ENCODE results near the gene HNF1B.

The HNF1B gene

GRCh38 chr17:37750292-37750691, 5.4 kb upstream of the HNF1B start:
- no peaks in the 10 kb centered on the region for H3K9me3 ChIP-seq (ENCODE audit: severe bottlenecking)
- H3K36me3 ChIP-seq (ENCODE audit: low read depth) = no peaks in the 10 kb centered on the region
- no peaks in the 10 kb centered on the region for H3K4me1 ChIP-seq (ENCODE audit: insufficient read depth, poor library complexity, severe bottlenecking)
- H3K27ac ChIP-seq (ENCODE audit: poor library complexity, severe bottlenecking) = no peak overlapping the region
- no peak for DNase-seq (ENCODE audit: low spot score)
- no peak for ATAC-seq (ENCODE audit: low read depth)
- no peak for TF ChIP-seq CTCF (IDR thresholded peaks at IDR 0.05; ENCODE audit: poor library complexity, severe bottlenecking)
- H3K4me3 ChIP-seq (ENCODE audit: severe bottlenecking) = no peak overlapping the region
- H3K27me3 ChIP-seq (ENCODE audit: insufficient read depth, poor library complexity, severe bottlenecking) = peaks cover 26% of the 10 kb centered on the region

GRCh38 chr17:37747222-37747621, 2.4 kb upstream of the HNF1B start:
- no peak for DNase-seq (ENCODE audit: low spot score)
- H3K4me1 ChIP-seq (ENCODE audit: insufficient read depth, poor library complexity, severe bottlenecking) = no peaks in the 10 kb centered on the region
- no peaks in the 10 kb centered on the region for H3K9me3 ChIP-seq (ENCODE audit: severe bottlenecking)
- TF ChIP-seq CTCF (IDR thresholded peaks at IDR 0.05; ENCODE audit: poor library complexity, severe bottlenecking) = no peak
- H3K4me3 ChIP-seq (ENCODE audit: severe bottlenecking) = no peak overlapping the region
- H3K36me3 ChIP-seq (ENCODE audit: low read depth) = no peaks in the 10 kb centered on the region
- no peak overlapping the region for H3K27ac ChIP-seq (ENCODE audit: poor library complexity, severe bottlenecking)
- no peak for ATAC-seq (ENCODE audit: low read depth)
- H3K27me3 ChIP-seq (ENCODE audit: insufficient read depth, poor library complexity, severe bottlenecking) = peaks cover 56% of the 10 kb centered on the region

- DNase-seq (ENCODE audit: low spot score) = no peak
- no peak overlapping the region for H3K27ac ChIP-seq (ENCODE audit: poor library complexity, severe bottlenecking)
- ATAC-seq (ENCODE audit: low read depth) = no peak
- H3K27me3 ChIP-seq (ENCODE audit: insufficient read depth, poor library complexity, severe bottlenecking) = peaks cover 62% of the 10 kb centered on the region
- TF ChIP-seq CTCF (IDR thresholded peaks at IDR 0.05; ENCODE audit: poor library complexity, severe bottlenecking) = no peak
- H3K9me3 ChIP-seq (ENCODE audit: severe bottlenecking) = no peaks in the 10 kb centered on the region
- no peak overlapping the region for H3K4me3 ChIP-seq (ENCODE audit: severe bottlenecking)
- no peaks in the 10 kb centered on the region for H3K36me3 ChIP-seq (ENCODE audit: low read depth)
- H3K4me1 ChIP-seq (ENCODE audit: insufficient read depth, poor library complexity, severe bottlenecking) = no peaks in the 10 kb centered on the region
Observed at GRCh38 chr17:37746617-37747016, 1.8 kb upstream of the HNF1B start.

DNA sequence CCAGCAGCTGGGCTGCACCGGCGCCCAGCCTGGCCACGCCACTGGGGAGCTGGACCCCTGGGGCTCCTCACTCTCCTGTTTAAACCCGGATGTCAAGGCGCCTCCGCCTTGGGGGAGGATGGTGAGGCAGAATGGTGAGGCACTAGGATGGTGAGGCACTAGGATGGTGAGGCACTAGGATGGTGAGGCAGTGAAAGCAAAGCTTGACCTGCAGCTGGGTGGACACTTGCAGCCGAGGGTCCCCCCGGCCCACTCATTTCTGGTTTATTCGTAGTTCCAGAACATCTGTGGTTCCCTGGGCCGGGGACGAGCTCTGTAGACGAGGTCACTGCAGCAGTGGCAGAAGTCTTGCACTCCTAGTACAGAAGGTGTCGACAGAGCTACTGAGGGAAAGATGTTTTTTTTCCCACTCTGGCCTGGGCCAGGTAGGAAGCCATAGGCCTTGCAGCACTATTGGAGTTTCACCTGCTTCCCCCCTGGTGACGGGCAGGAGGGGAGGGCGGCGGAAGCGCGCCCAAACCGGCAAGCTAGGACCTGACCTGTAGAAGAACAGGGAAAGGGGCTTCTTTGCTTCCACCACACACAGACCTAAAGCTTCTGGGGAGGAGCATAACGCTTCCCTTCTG, 1.1 kb upstream of the HNF1B start:
- Histone ChIP-seq H3K27ac (ENCODE audit: poor library complexity, severe bottlenecking) (no peak overlapping the region), H3K9me3 (ENCODE audit: severe bottlenecking) (no peaks in the 10 kb centered on the region), H3K4me1 (ENCODE audit: insufficient read depth, poor library complexity, severe bottlenecking) (no peaks in the 10 kb centered on the region), H3K27me3 (ENCODE audit: insufficient read depth, poor library complexity, severe bottlenecking) (peaks cover 69% of the 10 kb centered on the region), H3K36me3 (ENCODE audit: low read depth) (no peaks in the 10 kb centered on the region), H3K4me3 (ENCODE audit: severe bottlenecking) (no peak overlapping the region)
- TF ChIP-seq CTCF (IDR thresholded peaks at IDR 0.05; ENCODE audit: poor library complexity, severe bottlenecking) = no peak
- DNase-seq (ENCODE audit: low spot score) (no peak), ATAC-seq (ENCODE audit: low read depth) (no peak)

DNA sequence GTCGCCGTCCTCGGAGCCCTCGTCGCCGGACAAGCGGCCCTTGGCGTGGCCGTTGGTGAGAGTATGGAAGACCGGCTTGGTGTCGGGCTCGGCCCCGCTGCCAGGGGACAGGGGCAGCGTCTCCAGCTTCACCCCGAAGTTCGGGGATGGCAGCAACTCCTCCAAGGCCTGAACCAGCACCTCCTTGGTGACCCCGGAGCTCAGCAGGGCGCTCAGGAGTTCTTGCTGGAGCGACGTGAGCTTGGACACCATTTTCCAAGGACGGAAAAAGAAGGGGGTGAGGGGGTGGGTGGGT, 279 bp downstream of the HNF1B start:
- H3K27ac ChIP-seq (ENCODE audit: poor library complexity, severe bottlenecking) = no peak overlapping the region

More for the DNA sequence above, 279 bp downstream of the HNF1B start:
- DNase-seq (ENCODE audit: low spot score) (no peak), ATAC-seq (ENCODE audit: low read depth) (no peak)
- H3K36me3 ChIP-seq (ENCODE audit: low read depth) = no peaks in the 10 kb centered on the region
- no peak for TF ChIP-seq CTCF (IDR thresholded peaks at IDR 0.05; ENCODE audit: poor library complexity, severe bottlenecking)
- no peaks in the 10 kb centered on the region for H3K4me1 ChIP-seq (ENCODE audit: insufficient read depth, poor library complexity, severe bottlenecking)
- H3K9me3 ChIP-seq (ENCODE audit: severe bottlenecking) = no peaks in the 10 kb centered on the region
- H3K27me3 ChIP-seq (ENCODE audit: insufficient read depth, poor library complexity, severe bottlenecking) = peaks cover 82% of the 10 kb centered on the region
- H3K4me3 ChIP-seq (ENCODE audit: severe bottlenecking) = no peak overlapping the region

All from RWPE2 (cell line).